ENCODE data around the gene PTPRE.
A peak's percentile ranks its signal among the peaks of the same experiment; 100 is the strongest.

PTPRE gene

DNA sequence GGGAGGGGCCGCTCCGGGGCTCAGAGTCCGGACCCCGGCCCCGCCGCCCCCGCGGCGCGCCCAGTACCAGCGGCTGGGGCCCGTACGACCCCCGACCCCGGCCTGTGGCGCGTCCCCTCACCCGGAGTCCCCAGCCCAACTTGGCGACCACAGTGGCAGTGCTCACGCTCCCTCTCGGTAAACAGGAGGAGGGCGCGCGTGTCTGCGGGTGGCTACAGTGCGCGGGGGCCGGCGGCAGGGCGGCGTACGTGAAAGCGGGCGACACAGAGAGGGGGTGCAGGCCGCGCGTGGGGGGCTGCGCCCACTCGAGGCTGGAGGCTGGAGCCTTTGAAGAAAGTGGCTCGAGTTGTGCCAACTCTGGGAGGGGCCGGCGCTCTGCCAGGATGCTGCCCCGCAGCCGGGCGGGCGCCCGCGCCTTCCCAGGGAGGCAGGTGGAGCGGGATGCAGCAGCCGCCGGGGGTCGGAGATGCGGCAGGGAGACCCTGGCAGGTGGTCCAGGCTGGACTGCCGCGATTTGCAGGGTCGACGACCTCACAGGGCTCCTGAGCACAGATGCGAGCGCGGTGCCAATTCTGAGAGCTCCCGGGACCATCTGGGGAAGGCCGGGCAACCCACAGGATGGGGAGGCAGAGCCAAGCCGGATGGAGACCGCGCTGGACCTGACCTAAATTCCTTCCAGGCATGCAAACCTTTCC is 655 bp downstream of the PTPRE start:
- DNase-seq, result peak in 19 of 56 donors; percentile 30 to 70 (median 46)

DNA sequence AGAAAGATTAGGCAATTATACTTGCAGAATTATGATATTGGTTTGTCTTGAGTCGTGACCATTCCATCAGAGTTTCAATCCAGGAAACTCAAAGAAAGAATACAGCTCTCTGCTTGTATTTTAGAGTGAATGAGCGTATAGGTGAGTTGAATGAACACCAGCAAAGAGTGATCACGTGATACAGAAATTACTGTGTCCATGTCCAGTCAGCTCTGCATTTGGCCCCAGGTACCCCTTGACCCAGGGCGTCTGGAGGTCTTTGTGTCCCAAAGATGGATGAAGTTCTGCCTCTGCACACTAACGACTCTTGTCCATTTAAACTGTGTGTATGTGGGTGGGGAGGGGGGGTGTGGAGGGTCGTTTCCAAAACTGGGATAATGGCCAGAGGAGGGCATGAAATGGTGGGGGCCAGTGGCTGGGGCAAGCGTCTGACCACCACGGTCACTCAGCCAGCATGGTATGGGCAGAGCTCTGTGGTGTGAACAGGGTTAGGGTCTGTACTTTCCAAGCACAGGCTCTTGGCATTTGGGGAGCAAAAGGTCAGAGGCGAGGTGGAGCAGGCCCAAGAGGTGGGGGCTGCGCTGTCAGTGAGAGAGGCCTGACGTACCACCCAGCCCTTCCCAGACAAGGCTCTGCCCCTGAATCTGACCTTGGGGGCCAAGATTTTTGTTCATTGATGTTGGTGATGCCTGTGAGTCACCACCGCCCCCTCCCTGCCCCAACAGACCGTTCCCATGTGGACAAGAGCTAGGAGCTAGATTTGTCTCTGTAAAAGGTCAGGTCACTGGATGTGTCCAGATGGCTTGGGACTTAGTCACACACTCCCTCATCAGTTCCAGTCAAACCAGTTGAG is 1.4 kb downstream of the PTPRE start:
- peak in 2 of 56 donors; percentile 38 to 71 for DNase-seq

DNA sequence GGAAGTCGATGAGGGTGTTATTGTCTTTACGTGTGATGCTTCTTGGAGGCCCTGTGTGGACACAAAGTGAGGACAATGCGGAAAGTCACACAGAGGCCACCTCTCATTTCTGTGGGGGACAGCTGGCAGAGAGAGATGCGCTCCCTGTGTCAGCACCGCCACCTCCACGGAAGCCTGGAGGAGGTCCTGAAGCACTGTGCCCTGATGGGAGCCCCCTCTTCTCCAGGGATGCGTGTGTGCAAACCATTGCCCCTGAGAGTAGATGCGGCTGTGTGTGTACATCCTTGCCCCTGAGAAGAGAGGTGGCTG is 2.0 kb downstream of the PTPRE start:
- no peak for DNase-seq

DNA sequence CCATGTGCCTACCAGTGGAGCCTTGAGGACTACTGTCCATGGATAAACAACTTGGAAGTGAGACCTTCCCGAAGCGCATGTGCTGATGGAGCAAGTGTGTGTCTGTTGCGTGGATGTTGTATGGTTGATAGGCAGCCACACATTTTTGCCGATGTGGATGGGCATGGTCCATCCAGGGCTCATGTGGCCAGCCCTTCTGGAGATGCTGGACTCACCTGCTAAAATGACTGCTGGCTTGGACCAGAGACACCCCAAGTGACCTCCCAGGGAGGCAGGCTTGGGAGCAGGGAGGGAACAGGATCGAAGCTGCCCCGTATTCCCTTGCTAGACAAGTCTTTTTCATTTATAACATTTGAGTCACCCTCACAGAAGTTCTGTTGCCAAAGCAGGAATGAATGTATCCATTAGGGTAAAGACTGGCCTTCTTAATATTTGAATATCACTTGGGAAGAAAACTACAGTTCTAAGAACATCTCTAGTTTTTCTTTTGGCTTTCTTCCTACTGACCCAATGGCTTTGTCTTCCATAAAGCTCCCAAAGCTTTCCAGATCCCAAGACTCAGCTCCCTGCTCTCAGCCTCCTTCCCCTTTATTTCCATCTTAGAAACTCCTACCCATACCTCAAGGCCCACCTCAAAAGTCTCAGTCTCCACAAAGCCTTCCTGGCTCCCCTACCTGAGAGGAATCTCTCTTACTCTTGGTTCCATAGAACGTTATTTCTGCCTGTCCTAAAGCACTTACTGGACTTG is 3.0 kb downstream of the PTPRE start:
- no peak for DNase-seq

DNA sequence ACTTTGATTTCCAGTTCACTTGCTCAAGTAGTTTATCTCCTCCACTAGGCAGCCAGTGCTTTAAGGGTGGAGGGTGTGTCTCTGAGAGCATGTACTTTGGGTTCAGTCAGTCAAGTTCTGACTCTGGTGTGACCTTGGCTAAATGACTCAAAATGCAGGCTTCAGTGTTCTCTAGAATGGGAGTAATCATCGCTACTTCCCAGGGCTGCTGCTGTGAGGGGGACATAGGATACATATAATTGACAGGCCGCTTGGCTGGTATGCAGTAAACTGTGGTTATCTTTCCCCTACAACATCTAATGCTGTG is 3.5 kb downstream of the PTPRE start:
- DNase-seq, result no peak

DNA sequence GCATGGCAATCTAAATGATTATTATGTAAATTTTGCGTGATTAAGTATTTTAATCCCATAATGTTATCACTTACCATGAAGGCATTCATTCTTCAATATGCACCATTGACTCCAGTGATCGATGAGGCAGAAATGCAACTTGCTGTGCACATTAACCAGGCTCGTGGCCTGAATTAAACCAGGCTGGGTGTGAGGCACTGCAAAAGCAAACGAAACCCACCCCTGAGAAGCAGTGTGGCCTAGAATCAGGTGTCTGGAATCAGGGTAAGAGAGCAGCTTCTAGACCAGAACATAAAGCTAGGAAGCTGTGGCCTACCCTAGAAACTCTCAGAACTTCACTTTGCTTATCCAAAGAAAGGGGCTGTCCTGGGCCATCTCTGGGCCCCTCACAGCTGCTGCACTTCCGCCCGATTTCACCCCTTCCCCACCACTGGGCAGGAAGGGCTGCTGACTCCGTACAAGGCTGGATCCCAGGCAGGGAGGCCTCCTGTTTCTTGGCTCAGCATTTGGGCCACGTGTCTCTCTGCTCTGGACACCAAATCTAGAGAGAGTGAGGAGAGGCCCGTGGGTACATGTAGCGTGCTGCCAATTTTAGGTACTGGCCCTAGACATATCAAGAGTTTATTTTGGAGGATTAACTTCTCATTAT is 4.4 kb downstream of the PTPRE start:
- DNase-seq, result no peak

DNA sequence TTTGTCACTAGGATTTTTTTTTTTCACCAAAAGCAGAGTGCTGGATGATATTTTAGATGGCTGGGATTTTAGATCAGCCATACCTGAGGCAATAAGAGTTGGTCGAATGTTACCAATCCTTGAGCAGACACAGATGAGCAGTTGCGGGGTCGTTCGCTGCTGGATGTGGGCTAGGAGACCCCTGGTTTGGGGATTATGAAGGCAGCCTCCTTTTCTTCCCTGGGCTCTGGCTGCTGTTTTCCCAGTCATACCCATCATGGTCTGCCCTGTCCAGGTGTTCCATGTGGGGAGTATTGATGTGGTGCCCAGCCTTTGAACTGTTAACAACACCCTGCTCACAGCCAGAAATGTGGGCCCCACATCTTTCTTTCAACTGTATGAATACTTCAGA is 5.0 kb downstream of the PTPRE start:
- DNase-seq, result no peak

DNA sequence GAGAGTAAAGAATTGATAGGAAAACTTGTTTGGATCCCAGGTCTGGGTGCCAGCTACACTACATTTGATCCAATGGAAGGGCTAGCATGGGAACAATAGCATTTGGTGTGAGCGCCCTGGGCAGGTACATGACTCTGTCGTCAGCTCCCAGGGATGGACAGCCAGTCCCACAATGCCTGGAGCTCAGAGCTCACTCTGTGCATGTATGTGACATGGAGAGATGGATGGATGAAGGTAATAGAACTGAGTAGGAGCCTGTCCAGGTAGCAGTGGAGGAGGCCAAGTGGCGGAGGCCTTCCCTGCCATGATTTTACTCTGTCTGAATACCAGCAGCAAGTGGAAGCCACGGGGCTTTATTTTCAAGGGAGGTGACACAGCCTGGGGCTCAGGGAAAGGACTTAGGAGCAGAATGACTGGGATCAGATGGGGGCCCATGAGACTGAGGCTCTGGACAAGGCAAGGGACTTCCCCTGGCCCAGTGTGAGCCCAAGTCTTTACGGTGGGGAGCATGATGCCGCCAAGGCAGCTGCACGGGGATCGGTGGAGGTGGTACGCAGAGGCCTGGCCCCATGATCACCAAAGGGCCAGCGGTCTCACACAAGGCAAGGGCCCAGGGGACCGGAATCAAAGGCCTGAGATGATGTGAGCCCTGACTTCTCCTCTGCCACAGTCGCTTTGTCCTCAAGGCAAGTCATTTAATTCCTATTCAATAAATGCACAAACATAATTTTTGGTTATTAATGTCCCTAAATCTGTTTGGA is 5.9 kb downstream of the PTPRE start:
- no peak for DNase-seq

DNA sequence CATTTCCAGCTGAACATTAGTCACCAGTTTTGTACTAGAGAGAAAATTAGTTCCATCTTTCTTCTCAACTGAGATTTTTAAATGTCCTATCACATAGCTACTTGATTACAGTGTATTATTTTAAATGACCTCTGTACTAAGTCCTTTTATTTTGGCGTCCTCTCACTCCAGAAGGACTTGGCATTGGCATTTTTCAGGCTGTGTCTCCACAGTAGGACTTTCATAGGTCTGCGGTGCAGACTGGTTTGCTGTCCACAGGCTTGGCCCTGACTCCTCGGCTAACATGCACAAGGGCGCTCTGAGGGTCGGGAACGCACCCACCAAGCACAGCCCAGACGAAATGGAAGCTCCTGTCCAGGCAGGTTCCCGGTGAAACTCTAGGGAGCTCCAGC is 6.5 kb downstream of the PTPRE start:
- DNase-seq, result no peak

DNA sequence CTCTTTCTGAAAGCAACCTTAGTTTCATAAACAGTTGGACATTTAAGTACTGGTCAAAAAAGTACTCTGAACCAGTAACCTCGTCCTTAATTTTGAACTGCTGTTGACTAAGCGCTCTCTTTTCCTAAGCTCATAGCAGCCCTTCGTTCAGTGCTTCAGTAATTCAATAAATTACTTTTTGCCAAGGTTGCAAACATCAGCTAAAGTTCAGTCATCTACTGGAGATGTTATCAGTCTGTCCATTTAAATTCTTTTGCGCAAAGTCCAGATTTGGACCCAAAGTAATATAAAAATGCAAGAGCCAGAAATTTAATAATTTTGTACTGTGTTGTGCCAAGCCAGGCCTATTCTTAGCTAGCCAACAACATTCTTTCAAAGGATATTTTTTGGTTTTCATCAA is 8.4 kb downstream of the PTPRE start:
- no peak for DNase-seq

DNA sequence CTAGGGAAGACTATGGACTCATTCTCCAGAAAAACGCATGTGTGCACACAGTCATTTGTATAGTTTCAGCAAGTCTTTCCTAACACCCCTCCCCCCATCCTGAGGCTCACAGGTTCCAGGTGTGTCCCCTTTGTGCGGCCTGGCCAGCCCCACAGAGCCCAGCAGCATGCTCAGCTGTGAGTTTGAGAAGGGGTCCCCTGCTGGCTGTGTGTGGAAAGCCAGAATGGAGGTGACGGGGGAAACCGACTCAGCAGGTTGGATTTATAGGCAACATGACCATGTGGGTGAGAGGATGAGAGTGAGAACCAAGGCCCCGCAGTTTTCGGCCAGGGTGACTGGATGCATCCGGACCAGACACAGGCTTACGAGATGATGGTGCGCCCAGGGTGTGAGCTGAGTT is 9.9 kb downstream of the PTPRE start:
- DNase-seq, result no peak

DNA sequence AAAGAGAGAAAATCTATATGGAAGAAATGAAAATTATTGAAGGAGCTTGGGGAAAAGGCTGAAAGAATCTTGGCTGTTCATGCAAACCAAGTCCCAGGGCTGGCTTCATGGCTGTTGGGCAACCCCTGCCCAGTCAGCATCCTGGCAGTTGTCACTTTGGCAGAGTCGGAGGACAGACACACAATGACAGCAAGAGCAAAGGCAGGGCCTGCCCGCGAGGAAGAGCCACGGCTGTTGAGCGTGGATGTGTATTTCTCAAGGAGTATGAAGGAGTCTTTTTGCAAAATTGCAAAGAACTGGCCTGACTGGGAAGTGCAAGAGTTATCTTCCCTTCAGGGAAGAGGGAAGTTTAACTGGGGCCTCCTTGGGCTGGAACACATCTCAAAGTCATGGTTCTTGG is 11.7 kb downstream of the PTPRE start:
- DNase-seq, result peak in 5 of 56 donors; percentile 30 to 60 (median 36)

DNA sequence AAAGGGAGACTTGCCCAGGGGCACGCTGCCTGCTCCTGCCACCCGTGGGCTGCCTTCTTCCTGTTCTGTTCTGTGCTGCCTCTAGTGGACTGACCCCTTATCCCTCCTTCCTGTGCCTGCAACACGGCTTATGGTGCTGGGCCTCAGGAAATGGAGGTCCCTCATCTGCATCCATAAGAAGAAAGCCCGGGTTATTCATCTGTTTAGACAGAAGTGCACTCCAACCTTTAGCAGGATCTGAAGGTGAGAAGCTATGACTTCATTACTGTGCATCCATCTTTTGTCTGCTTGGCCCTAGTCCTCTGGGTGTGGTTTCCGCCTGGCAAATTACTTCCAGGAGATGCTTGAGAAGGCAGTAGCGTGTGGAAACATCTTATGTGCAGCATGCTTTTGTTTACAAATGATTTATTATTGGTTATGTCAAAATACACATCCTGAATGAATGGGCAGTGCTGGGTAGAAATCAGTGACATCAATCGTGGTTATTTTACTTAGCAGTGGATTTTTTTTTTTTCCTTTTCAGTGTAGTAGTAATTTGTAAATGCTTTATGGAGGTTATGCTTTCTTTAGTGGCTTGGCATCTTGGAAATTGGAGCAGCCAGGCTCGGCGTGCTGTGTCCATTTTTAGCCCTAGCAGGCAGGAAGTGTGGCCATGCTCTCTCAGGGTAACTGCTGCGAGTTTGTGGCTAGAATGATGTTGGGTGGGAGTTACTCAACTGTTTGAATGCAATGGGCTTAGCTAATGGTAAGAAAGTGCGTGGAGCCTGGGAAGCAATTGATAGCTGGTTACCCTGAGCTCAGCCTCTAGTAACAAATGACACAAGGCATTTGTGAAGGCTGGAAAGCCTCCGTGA is 12.7 kb downstream of the PTPRE start:
- DNase-seq, result peak in 12 of 56 donors; percentile 23 to 70 (median 38)

DNA sequence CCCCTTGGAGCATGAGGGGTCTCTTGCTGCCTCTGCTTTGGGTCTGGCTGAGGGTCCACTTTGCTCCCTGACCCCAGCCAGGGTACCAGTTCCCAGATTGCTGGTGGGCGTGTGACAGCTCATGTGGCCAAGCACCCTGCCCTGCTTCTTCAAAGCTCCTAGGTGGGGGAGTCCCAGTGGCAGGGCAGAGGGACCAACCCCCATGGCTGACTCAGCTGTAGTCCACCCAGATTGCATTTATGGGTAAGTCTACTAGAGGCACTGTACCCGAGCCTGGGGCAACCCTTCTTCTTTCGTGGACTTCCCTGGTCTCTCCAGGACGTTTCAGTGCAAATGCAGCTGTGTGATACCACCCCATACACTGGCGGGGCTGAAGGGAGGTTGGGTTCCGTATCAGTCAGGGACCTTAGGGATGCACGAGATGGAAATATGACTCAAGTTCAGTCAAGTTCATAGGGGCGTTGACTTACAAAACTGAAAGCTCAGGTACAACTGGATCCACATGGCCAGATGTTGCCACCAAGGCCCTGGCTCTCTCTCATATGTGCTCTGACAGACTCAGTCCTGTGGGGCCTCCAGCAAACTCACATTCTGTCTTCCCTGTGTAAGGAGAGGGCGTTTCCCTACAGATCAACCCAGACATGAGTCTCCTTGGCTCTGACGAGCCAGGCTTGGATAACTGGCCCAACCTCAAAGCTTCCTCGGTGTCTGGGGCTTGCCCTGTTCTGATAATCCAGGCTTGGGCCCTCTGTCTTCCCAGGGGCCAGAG is 13.6 kb downstream of the PTPRE start:
- no peak for DNase-seq

DNA sequence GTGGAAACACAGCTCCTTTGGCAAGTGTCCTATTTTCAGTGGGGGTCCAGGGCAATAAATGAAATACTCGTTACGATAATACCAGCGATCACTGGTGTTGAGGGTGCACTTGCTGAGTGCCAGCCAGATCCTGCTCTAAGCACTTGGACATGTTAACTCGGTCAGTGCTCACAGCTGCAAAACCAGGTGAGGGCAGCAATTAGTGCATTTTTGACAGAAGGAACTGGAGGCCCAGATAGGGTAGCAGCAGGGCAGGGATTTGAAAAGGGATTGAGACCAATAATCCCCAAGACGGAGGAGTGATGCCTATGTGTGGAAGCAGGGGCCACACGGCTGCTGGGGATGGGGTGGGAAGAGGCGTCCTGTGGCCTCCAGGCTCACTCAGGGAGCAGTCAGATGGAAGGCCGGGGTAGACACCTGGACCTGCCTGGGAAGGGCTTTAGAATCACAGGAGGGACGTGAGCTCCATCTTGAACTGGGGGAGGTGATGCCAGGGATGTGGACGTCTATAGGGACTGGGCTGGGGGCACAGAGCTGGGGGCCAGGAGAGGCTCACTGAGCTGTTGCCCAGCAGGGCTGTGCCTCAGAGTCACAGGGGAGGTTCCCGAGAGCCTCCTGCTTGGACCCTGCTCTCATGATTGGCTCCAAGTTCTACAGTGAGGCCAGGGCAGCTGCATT is 14.3 kb downstream of the PTPRE start:
- DNase-seq, result no peak

DNA sequence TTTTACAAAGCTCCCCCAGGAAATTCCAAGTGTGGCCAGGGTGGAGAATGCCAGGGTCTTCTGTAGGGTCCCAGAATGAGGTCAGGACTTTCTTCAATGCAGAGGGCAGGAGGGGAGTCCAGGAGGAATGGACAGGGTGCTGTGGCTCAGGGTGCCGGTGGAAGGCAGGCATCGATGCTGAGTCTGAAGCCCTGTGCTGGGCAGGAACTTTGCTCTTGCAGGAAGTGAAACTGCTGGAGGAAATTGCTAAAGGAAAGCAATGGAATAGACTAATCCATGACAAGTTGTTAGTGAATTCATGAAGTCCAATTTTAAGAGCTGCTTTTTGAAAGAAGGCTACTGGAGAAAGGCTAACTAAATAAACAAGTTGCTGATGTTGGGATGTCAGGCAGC is 14.8 kb downstream of the PTPRE start:
- no peak for DNase-seq

DNA sequence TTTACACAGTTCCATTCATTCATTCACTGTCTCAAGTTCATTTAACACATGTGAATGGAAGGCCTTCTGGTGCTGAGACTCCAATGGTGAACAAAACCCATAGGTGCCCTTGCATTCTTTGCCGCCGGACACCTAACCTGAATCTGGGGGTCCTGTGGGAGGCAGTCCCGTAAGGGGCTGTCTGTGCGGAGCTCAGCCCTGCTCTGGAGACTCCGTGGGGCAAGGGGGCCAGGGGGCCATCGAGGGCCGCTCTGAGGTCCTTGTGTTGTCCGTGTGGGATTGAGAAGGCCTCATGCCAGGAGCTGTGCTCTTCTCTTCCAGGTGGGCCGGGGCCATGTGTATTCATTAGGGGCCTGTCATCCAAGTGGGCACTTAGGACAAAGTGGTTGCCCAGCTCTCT is 15.3 kb downstream of the PTPRE start:
- no peak for DNase-seq

DNA sequence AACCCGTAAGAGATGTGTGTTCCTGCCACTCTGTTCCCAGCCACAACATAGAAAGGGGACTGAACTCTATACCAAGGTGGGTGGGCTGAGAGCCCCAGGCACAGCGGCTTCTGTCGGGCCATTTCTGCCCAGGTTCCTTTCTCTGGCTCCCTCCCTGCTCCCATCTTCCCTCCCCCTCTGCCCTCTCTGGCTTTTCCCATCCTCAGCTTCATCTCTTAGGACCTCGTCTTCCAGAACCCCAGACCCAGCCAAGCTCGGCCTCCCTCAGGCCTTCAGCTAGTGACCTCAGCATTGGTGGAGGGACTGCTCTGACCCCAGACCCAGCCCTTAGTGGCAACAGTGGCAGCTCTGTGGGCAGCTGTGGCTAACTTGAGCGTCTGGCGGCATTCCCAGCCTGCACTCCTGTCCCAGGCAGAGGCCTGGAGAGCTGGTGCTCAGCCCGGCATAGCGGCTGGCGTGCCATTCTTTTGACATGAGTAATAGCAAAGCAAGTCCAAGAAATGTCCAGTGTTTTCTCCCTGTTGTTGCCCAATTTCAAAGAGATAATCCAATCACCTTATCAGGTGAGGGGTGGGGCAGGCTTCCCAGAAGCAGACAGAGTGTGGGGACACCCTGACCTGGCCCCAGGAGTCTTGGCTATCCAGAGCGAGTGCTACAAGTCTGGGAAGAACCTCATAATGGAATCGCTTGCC is 15.9 kb downstream of the PTPRE start:
- peak in 17 of 56 donors; percentile 35 to 61 (median 45) for DNase-seq

Measured in amygdala (tissue), 56 donors.